Fibroblast of lung (primary cell): Measurements from ENCODE around the gene OR2G6. TPM values are rescaled to one million over a fixed set of nuclear protein-coding genes. Genes with fewer than 3 reads are reported as not detected.

Experiments used
- DNase-seq, 2 donors: peaks; one replicate each; pipeline versions ENCODE4 v3.0.0 to v3.0.0-alpha.2; 2010; ENCODE audit warnings: low read depth in 2 of 2
- H2AFZ ChIP-seq: 2 replicates; pipeline ENCODE4 v1.5.1; 2012; ENCODE audit warnings: low read length, control low read depth, inconsistent platforms
- H3K27ac ChIP-seq: 2 replicates; pipeline ENCODE4 v1.5.1; 2011; ENCODE audit warnings: low read length, control low read depth; ENCODE audit not compliant: insufficient read depth
- H3K27me3 ChIP-seq: 2 replicates; pipeline ENCODE4 v1.5.1; 2011; ENCODE audit warnings: mild to moderate bottlenecking, low read length; ENCODE audit not compliant: control insufficient read depth, insufficient read depth
- H3K36me3 ChIP-seq: 2 replicates; pipeline ENCODE4 v1.5.1; 2011; ENCODE audit warnings: low read length; ENCODE audit not compliant: control insufficient read depth, insufficient read depth
- H3K4me1 ChIP-seq: 2 replicates; pipeline ENCODE4 v1.5.1; 2011; ENCODE audit warnings: low read length; ENCODE audit not compliant: control insufficient read depth, insufficient read depth; ENCODE audit errors: extremely low read depth
- H3K4me2 ChIP-seq: 2 replicates; pipeline ENCODE4 v1.5.1; 2011; ENCODE audit warnings: low read length, control low read depth; ENCODE audit not compliant: insufficient read depth; ENCODE audit errors: extremely low read depth
- H3K4me3 ChIP-seq, 4 experiments: fragments of 200-600 bp in 1 of 4; sonication (generic) in 1 of 4; replicated peaks in 1 of 4; 2 replicates each; pipeline ENCODE4 v1.5.1; 2011 to 2016; ENCODE audit warnings: low read length in 4 of 4, low read depth in 3 of 4, mild to moderate bottlenecking in 3 of 4, control low read depth in 2 of 4, inconsistent platforms in 1 of 4, mixed read lengths in 1 of 4; ENCODE audit not compliant: insufficient read depth in 1 of 4; ENCODE audit errors: control extremely low read depth in 1 of 4
- H3K79me2 ChIP-seq: 2 replicates; pipeline ENCODE4 v1.5.1; 2012; ENCODE audit warnings: mild to moderate bottlenecking, low read length, inconsistent platforms; ENCODE audit not compliant: control insufficient read depth, insufficient read depth
- H3K9ac ChIP-seq: 2 replicates; pipeline ENCODE4 v1.5.1; 2011; ENCODE audit warnings: mild to moderate bottlenecking, low read length, control low read depth; ENCODE audit not compliant: insufficient read depth
- H3K9me3 ChIP-seq: 2 replicates; pipeline ENCODE4 v1.5.1; 2012; ENCODE audit warnings: low read depth, low read length; ENCODE audit not compliant: control insufficient read depth, insufficient read depth
- H4K20me1 ChIP-seq: 2 replicates; pipeline ENCODE4 v1.5.1; 2011; ENCODE audit warnings: low read length; ENCODE audit not compliant: control insufficient read depth, insufficient read depth; ENCODE audit errors: extremely low read depth
- CTCF ChIP-seq, 2 donors: IDR thresholded peaks in 1 of 2; conservative IDR thresholded peaks in 1 of 2; 1 replicate in 1 of 2; 2 replicates in 1 of 2; pipeline ENCODE4 v1.5.1; 2011 to 2012; ENCODE audit warnings: low read length in 2 of 2, control low read depth in 1 of 2, inconsistent platforms in 1 of 2, low read depth in 1 of 2, mild to moderate bottlenecking in 1 of 2
- EZH2 ChIP-seq: IDR thresholded peaks from 2 replicates; pipeline ENCODE4 v1.5.1; 2012; ENCODE audit warnings: low read length, control low read depth, mild to moderate bottlenecking; ENCODE audit errors: missing control alignments
- polyA plus RNA-seq, 2 donors: library from polyadenylated mRNA; depleted of rRNA in 1 of 2; stranded (reverse) in 1 of 2; unstranded in 1 of 2; fragments of >200 nt; gene quantifications; 2 replicates each; pipeline ENCODE4 v1.2.1, GENCODE V29; 2011 to 2012; ENCODE audit warnings: missing spikeins in 1 of 2
- total RNA-seq: library from RNA; depleted of rRNA; stranded (reverse); fragments of >200 nt; gene quantifications from 2 replicates; pipeline ENCODE4 v1.2.1, GENCODE V29; 2014

The OR2G6 gene
- total and polyA plus RNA-seq, 2 donors (not counting 1 experiment from before 2014, with no cell fraction given), result not detected

GRCh38 chr1:248576260-248576980 is 68.5 kb downstream of the OR2G6 start:
- DNase-seq, result no peak
- Histone ChIP-seq H3K4me2 (no peak overlapping the region), H3K36me3 (no peaks in the 10 kb centered on the region), H3K4me3 (no peak overlapping the region), H2AFZ (no peak overlapping the region), H3K4me1 (no peaks in the 10 kb centered on the region), H3K27me3 (no peaks in the 10 kb centered on the region), H3K27ac (no peak overlapping the region), H4K20me1 (no peaks in the 10 kb centered on the region), H3K79me2 (no peaks in the 10 kb centered on the region), H3K9me3 (no peaks in the 10 kb centered on the region), H3K9ac (no peak overlapping the region)
- TF ChIP-seq CTCF (conservative IDR thresholded peaks at IDR 0.05 in 1 of 2, IDR thresholded peaks at IDR 0.05 in 1 of 2; ENCODE audit: low read depth in 1 of 2, low read length in 2 of 2) (no peak), EZH2 (no peak)

Other genes with a start within 250 kb of the OR2G6 start
- not detected in 2 replicates for gene OR2T33, start 230.1 kb upstream of the OR2G6 start, total RNA-seq
- not detected in 2 replicates for gene OR2T33, start 230.1 kb upstream of the OR2G6 start, polyA plus RNA-seq
- gene OR2T12, start 204.6 kb upstream of the OR2G6 start, total RNA-seq, result not detected in 2 replicates
- not detected in 2 replicates for gene OR2T12, start 204.6 kb upstream of the OR2G6 start, polyA plus RNA-seq
- not detected in 2 replicates for gene OR2M7, start 183.5 kb upstream of the OR2G6 start, total RNA-seq
- not detected in 2 replicates for gene OR2M7, start 183.5 kb upstream of the OR2G6 start, polyA plus RNA-seq
- not detected in 2 replicates for gene OR14C36, start 159.3 kb upstream of the OR2G6 start, total RNA-seq
- not detected in 2 replicates for gene OR14C36, start 159.3 kb upstream of the OR2G6 start, polyA plus RNA-seq
- not detected in 2 replicates for gene OR2T4, start 146.4 kb upstream of the OR2G6 start, total RNA-seq
- gene OR2T4, start 146.4 kb upstream of the OR2G6 start, polyA plus RNA-seq, result not detected in 2 replicates
- not detected in 2 replicates for gene OR2T6, start 132.3 kb upstream of the OR2G6 start, total RNA-seq
- not detected in 2 replicates for gene OR2T6, start 132.3 kb upstream of the OR2G6 start, polyA plus RNA-seq
- gene OR2T1, start 105.0 kb upstream of the OR2G6 start, total RNA-seq, result not detected in 2 replicates
- not detected in 2 replicates for gene OR2T1, start 105.0 kb upstream of the OR2G6 start, polyA plus RNA-seq
- not detected in 2 replicates for gene OR2T2, start 62.4 kb upstream of the OR2G6 start, total RNA-seq
- not detected in 2 replicates for gene OR2T2, start 62.4 kb upstream of the OR2G6 start, polyA plus RNA-seq
- not detected in 2 replicates for gene OR2T3, start 34.7 kb upstream of the OR2G6 start, total RNA-seq
- gene OR2T3, start 34.7 kb upstream of the OR2G6 start, polyA plus RNA-seq, result not detected in 2 replicates
- not detected in 2 replicates for gene OR2T5, start 19.5 kb upstream of the OR2G6 start, total RNA-seq
- gene OR2T5, start 19.5 kb upstream of the OR2G6 start, polyA plus RNA-seq, result not detected in 2 replicates
- not detected in 2 replicates for gene OR2T29, start 54.7 kb downstream of the OR2G6 start, total RNA-seq
- not detected in 2 replicates for gene OR2T29, start 54.7 kb downstream of the OR2G6 start, polyA plus RNA-seq
- not detected in 2 replicates for gene OR2T34, start 66.7 kb downstream of the OR2G6 start, total RNA-seq
- gene OR2T34, start 66.7 kb downstream of the OR2G6 start, polyA plus RNA-seq, result not detected in 2 replicates
- not detected in 2 replicates for gene OR2T10, start 89.6 kb downstream of the OR2G6 start, total RNA-seq
- not detected in 2 replicates for gene OR2T10, start 89.6 kb downstream of the OR2G6 start, polyA plus RNA-seq
- gene OR2T11, start 127.0 kb downstream of the OR2G6 start, total RNA-seq, result not detected in 2 replicates
- gene OR2T11, start 127.0 kb downstream of the OR2G6 start, polyA plus RNA-seq, result not detected in 2 replicates
- not detected in 2 replicates for gene OR2T35, start 137.2 kb downstream of the OR2G6 start, total RNA-seq
- 0.03 TPM in 1 of 2 replicates, not detected in the other for gene OR2T35, start 137.2 kb downstream of the OR2G6 start, polyA plus RNA-seq
- gene OR2T27, start 147.5 kb downstream of the OR2G6 start, total RNA-seq, result not detected in 2 replicates
- not detected in 2 replicates for gene OR2T27, start 147.5 kb downstream of the OR2G6 start, polyA plus RNA-seq
- not detected in 2 replicates for gene OR14I1, start 194.7 kb downstream of the OR2G6 start, total RNA-seq
- not detected in 2 replicates for gene OR14I1, start 194.7 kb downstream of the OR2G6 start, polyA plus RNA-seq
- gene LYPD8, start 247.7 kb downstream of the OR2G6 start, total RNA-seq, result 0.17 TPM in 1 of 2 replicates, not detected in the other
- not detected in 2 replicates for gene LYPD8, start 247.7 kb downstream of the OR2G6 start, polyA plus RNA-seq